NCI-H2107 treated with DMSO at 0.1 percent for 48 hours (cell line): ENCODE results near the gene HMSD.

ENCODE experiments used
- DNase-seq: peaks from one replicate; lab custom pipeline; 2025; ENCODE audit not compliant: unreplicated experiment; lab: John Stamatoyannopoulos, UW

The HMSD gene

DNA sequence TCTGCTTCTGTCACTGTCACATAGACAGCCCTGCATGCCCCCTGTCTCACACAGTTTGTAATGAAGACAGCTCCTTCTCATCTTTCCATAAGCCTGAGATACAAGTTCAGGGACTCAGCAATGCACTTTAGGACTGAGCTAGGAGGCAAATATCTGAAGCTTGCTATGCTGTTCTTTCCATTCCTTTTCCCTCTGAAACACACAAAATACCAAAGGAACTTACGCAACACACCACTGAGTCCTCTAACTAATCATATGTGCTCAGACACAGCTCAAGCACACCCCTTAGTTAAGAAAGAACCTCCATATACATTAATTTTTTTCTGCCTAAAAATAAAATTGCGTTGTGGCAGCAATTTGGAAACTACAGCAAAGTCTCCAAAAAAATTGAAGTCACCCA, 38.6 kb downstream of the HMSD start:
- DNase-seq = no peak

DNA sequence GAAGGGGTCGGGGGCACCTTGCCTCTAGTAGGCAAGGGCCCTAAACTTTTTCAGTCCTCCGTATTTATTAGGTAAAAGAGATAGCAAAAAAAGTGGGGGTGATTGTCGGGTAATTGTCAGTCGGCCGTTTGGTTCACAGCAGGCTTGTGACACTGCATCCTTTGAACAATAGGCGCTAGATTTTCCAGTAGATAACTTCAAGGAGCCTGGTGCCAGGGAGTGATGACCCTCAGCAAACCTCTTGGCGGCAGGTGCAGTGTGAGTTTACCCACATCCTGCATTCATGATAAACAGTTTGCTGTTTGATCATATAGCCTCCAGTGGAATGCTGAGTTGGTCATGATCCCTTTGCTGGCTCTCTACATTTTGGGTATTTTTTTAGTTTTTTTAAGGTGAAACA, 43.6 kb downstream of the HMSD start:
- no peak for DNase-seq

DNA sequence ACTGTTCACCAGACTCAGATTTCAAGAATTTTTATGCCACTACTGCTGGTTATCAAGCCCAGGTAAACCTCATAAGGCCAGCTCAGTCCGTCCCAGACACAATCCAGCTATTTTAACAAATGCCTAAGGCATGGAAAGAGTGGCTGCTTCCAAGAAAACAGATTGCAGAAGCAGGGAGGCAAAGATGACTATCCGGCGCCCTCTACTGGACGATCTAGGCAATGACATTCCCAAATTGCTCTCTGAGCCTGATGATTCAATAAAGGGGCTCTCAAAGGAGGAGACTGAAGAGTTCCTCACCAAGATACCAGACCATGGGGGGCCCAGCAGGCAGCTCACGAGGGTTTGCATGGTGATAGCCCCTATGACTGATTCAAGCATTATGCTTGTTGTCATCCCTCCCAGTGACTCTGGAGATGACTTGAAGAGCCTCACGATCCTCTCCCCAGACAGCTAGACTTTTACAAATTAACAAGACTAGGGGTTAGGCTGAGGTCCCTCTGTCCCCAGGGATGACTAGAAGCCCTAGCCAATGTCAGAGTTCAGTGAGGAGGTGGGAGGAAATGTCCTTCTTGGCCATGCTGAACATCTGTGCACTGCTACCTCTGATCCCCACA, 45.8 kb downstream of the HMSD start:
- DNase-seq = peak; percentile 42

DNA sequence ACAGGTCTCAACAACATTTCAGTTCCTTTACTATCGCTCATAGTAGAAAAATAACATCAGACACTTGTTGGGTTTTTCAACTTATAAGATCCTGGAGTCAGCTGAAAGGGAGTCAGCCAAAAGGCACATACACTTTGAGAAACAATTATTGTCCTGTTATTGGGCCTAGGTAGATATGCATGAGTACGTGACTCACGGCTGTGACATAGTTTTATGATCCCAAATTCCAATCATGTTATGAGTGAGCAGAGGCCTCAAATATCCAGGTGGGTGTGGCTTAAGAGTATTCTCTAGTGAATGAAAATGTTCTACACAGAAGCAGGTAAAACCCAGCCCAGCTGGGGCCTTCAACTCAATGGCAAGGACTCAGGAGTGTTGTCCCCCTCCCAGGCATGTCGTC, 47.9 kb downstream of the HMSD start:
- DNase-seq = no peak

DNA sequence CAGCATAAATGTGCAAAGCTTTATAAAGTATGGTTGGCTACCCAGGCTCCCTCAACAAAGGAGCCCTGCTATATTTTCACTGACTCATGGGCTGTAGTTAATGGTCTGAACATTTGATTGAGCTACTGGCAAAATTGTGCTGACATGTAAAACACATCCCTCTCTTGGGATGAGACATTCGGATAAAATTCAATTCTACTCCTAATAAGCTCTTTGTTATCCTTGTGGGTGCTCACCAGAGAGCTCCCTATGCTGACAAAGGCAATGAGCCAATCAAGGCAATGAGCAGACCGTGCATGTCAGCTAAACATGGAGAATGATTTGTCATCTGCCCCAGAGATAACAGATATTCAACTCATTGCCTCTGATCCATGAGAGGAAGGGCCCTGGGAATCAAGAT, 48.5 kb downstream of the HMSD start:
- no peak for DNase-seq

DNA sequence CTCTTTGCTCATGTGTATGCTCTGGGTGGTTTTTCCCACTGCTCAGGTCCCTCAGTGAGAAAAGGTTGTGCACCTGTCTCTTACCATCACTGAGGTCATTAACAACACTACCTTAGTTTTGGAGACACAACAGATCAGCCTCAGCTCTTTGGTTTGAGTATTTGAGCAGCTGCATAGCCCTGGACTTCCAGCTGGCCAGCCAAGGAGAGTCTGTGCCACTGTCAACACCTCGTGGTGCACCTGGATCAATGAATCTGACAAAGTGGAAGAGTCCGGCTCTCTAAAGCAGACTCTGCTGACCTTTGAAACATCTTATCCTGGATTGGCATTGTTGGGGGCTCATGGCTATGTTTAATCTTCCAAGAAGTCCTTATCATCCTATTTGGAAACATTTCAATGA, 50.8 kb downstream of the HMSD start:
- no peak for DNase-seq

DNA sequence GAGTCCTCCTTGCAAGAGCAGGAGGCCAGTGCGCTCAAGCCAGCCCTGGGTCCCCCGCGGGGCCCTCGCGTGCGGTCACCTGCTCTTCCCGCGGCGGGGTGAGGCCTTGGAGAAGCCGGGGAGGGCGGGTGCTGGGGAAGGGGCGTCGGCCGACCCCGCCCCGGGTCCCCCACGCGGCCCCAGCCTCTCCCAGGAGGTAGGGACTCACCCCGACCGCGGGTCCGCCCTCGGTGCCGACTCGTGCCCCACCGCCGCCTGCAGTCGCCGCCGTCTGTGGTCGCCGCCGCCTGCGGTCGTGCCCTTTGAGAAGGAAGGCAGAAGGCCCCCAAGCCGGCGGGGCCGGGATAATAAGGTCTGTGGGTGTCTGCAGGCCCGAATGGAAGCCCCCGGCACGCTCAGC, 53.5 kb downstream of the HMSD start:
- no peak for DNase-seq

DNA sequence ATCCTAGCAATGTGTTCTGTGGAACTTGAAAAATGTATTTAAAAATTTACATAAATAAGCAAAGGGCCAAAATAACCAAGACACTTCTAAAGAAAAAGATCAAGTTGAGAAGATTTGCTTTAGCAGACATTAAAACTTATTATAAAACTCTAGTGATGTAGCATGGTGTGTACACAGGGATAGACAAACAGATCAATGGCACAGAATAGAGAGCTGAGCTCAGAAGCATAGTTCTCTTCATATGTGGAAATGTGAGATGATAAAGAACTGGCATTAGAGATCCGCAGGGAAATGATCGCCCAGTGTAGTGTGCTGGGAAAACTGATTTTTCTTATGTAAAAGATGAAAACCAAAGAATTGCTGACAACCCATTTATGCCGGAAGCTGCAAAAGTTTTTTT, 60.2 kb downstream of the HMSD start:
- DNase-seq = no peak
